LNCaP clone FGC (cell line): ENCODE data around the gene DNMBP.

Source experiments
- DNase-seq: peaks from one replicate; pipeline ENCODE4 v3.0.0-alpha.2; 2011; ENCODE audit warnings: low read depth
- H3K4me3 ChIP-seq: 2 replicates; pipeline ENCODE4 v1.5.1; 2011; ENCODE audit warnings: mild to moderate bottlenecking, low read depth, low read length, control low read depth
- CTCF ChIP-seq: IDR thresholded peaks from 2 replicates; pipeline ENCODE4 v1.5.1; 2012; ENCODE audit warnings: mild to moderate bottlenecking; ENCODE audit not compliant: control insufficient read depth, insufficient read depth; ENCODE audit errors: extremely low read depth

DNMBP gene

GRCh38 chr10:100043344-100043743 is 33.6 kb upstream of the DNMBP start:
- no peak overlapping the region for H3K4me3 ChIP-seq
- TF ChIP-seq CTCF, result 0 out of 2 replicates have a peak, but pooled peaks have one; percentile 2
- DNase-seq, result no peak

GRCh38 chr10:100041306-100042002 is 31.7 kb upstream of the DNMBP start:
- DNase-seq, result no peak
- TF ChIP-seq CTCF, result no peak
- H3K4me3 ChIP-seq, result no peak overlapping the region

- H3K4me3 ChIP-seq, result no peak overlapping the region
- no peak for TF ChIP-seq CTCF
- no peak for DNase-seq
Observed at GRCh38 chr10:100038561-100039071, 28.9 kb upstream of the DNMBP start.

GRCh38 chr10:100037758-100038315 is 28.1 kb upstream of the DNMBP start:
- no peak overlapping the region for H3K4me3 ChIP-seq
- no peak for DNase-seq
- no peak for TF ChIP-seq CTCF

- DNase-seq, result no peak
- no peak for TF ChIP-seq CTCF
- H3K4me3 ChIP-seq, result no peak overlapping the region
Observed at GRCh38 chr10:100036850-100037249, 27.1 kb upstream of the DNMBP start.

GRCh38 chr10:100033766-100034418 is 24.1 kb upstream of the DNMBP start:
- no peak for TF ChIP-seq CTCF
- no peak for DNase-seq
- no peak overlapping the region for H3K4me3 ChIP-seq
